GM18519 (cell line): ENCODE measurements around the gene GPRASP1.

ENCODE experiments used
- ATAC-seq: cut with Tn5 transposase; IDR thresholded peaks from one replicate; pipeline ENCODE4 v1.9.1; 2021; ENCODE audit warnings: mild to moderate bottlenecking, moderate library complexity; ENCODE audit not compliant: unreplicated experiment, low FRiP score

The GPRASP1 gene

GRCh38 chrX:102694749-102695148 lies 43.5 kb downstream of the GPRASP1 start:
- ATAC-seq: no peak

- no peak for ATAC-seq
Observed at GRCh38 chrX:102696306-102696705, 45.0 kb downstream of the GPRASP1 start.

- no peak for ATAC-seq
Observed at GRCh38 chrX:102697494-102697893, 46.2 kb downstream of the GPRASP1 start.
